HG02678 (cell line): ENCODE results near the gene GLI2.

Experiments used
- ATAC-seq: cut with Tn5 transposase; IDR thresholded peaks from one replicate; pipeline ENCODE4 v1.9.1; 2021; ENCODE audit warnings: mild to moderate bottlenecking, moderate library complexity; ENCODE audit not compliant: unreplicated experiment

Gene GLI2

GRCh38 chr2:120736624-120737339, 1.1 kb downstream of the GLI2 start:
- ATAC-seq = no peak

GRCh38 chr2:120737340-120738101, 1.9 kb downstream of the GLI2 start:
- ATAC-seq = no peak

GRCh38 chr2:120738117-120738516, 2.4 kb downstream of the GLI2 start:
- ATAC-seq = no peak

GRCh38 chr2:120738786-120739437, 3.2 kb downstream of the GLI2 start:
- ATAC-seq = no peak

GRCh38 chr2:120739438-120740090, 3.9 kb downstream of the GLI2 start:
- ATAC-seq = no peak

GRCh38 chr2:120740375-120740764, 4.7 kb downstream of the GLI2 start:
- ATAC-seq = no peak

GRCh38 chr2:120740765-120741524, 5.3 kb downstream of the GLI2 start:
- no peak for ATAC-seq

GRCh38 chr2:120741571-120742561, 6.2 kb downstream of the GLI2 start:
- no peak for ATAC-seq

GRCh38 chr2:120743657-120744056, 8.0 kb downstream of the GLI2 start:
- ATAC-seq = no peak

- ATAC-seq = no peak
Measured at GRCh38 chr2:120744817-120745216, 9.1 kb downstream of the GLI2 start.

GRCh38 chr2:120745420-120746111, 9.9 kb downstream of the GLI2 start:
- ATAC-seq = no peak

GRCh38 chr2:120746144-120746543, 10.5 kb downstream of the GLI2 start:
- no peak for ATAC-seq

- ATAC-seq = no peak
Measured at GRCh38 chr2:120747281-120747680, 11.6 kb downstream of the GLI2 start.

GRCh38 chr2:120747706-120748105, 12.0 kb downstream of the GLI2 start:
- ATAC-seq = no peak

GRCh38 chr2:120748310-120748709, 12.6 kb downstream of the GLI2 start:
- ATAC-seq = no peak

GRCh38 chr2:120748741-120749140, 13.1 kb downstream of the GLI2 start:
- no peak for ATAC-seq

- ATAC-seq = no peak
Measured at GRCh38 chr2:120749506-120750431, 14.1 kb downstream of the GLI2 start.
